GM19467 (cell line): ENCODE results near the gene ADRA2B.
"Not testable (repeated sequence)": the region's sequence is repeated elsewhere in the genome, so short reads cannot be mapped to it uniquely, and the experiment has no call there.

Experiments
- ATAC-seq: cut with Tn5 transposase; IDR thresholded peaks from one replicate; pipeline ENCODE4 v1.9.1; 2021; ENCODE audit warnings: mild to moderate bottlenecking, moderate library complexity; ENCODE audit not compliant: unreplicated experiment

ADRA2B gene

GRCh38 chr2:96150791-96151594 is 34.6 kb upstream of the ADRA2B start:
- no peak for ATAC-seq

GRCh38 chr2:96150007-96150640 is 33.8 kb upstream of the ADRA2B start:
- no peak for ATAC-seq

- peak; percentile 36 for ATAC-seq
Observed at GRCh38 chr2:96148410-96149217, 32.2 kb upstream of the ADRA2B start.

- no peak for ATAC-seq
Observed at GRCh38 chr2:96147593-96148201, 31.3 kb upstream of the ADRA2B start.

- no peak for ATAC-seq
Observed at GRCh38 chr2:96146881-96147592, 30.7 kb upstream of the ADRA2B start.

GRCh38 chr2:96146153-96146880 is 29.9 kb upstream of the ADRA2B start:
- no peak for ATAC-seq

GRCh38 chr2:96145848-96146152 is 29.4 kb upstream of the ADRA2B start:
- ATAC-seq, result no peak

- ATAC-seq, result peak; percentile 56
Observed at GRCh38 chr2:96145036-96145847, 28.9 kb upstream of the ADRA2B start, which contains the start of gene DUSP2. Gene DUSP2, minus strand, starts transcription at chr2:96145440. Its CDS starts 86 bp downstream, at chr2:96145354.

GRCh38 chr2:96144481-96145035 is 28.2 kb upstream of the ADRA2B start:
- ATAC-seq, result no peak

GRCh38 chr2:96143848-96144480 is 27.6 kb upstream of the ADRA2B start:
- ATAC-seq, result no peak

GRCh38 chr2:96143231-96143847 is 27.0 kb upstream of the ADRA2B start:
- no peak for ATAC-seq

- no peak for ATAC-seq
Observed at GRCh38 chr2:96142217-96143113, 26.1 kb upstream of the ADRA2B start.

- not testable (repeated sequence) for ATAC-seq
Observed at GRCh38 chr2:96141624-96141967, 25.2 kb upstream of the ADRA2B start.

GRCh38 chr2:96140941-96141623 is 24.7 kb upstream of the ADRA2B start:
- no peak for ATAC-seq

- ATAC-seq, result no peak
Observed at GRCh38 chr2:96139181-96139758, 22.9 kb upstream of the ADRA2B start.
